GM20000 (cell line): Measurements from ENCODE around the gene STMP1.

Experiments used
- DNase-seq: peaks from one replicate; pipeline ENCODE4 v3.0.0; 2012; ENCODE audit warnings: low spot score
- TF ChIP-seq, protein P1 (sequence below): IDR thresholded peaks from 2 replicates; pipeline ENCODE4 v1.5.1; 2012; ENCODE audit warnings: mild to moderate bottlenecking, control low read depth; ENCODE audit errors: extremely low read depth, missing control alignments

STMP1 gene

GRCh38 chr7:135706038-135706742 is 43.9 kb downstream of the STMP1 start:
- DNase-seq, result no peak
- TF ChIP-seq, protein P1, sequence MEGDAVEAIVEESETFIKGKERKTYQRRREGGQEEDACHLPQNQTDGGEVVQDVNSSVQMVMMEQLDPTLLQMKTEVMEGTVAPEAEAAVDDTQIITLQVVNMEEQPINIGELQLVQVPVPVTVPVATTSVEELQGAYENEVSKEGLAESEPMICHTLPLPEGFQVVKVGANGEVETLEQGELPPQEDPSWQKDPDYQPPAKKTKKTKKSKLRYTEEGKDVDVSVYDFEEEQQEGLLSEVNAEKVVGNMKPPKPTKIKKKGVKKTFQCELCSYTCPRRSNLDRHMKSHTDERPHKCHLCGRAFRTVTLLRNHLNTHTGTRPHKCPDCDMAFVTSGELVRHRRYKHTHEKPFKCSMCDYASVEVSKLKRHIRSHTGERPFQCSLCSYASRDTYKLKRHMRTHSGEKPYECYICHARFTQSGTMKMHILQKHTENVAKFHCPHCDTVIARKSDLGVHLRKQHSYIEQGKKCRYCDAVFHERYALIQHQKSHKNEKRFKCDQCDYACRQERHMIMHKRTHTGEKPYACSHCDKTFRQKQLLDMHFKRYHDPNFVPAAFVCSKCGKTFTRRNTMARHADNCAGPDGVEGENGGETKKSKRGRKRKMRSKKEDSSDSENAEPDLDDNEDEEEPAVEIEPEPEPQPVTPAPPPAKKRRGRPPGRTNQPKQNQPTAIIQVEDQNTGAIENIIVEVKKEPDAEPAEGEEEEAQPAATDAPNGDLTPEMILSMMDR, result no peak

DNA sequence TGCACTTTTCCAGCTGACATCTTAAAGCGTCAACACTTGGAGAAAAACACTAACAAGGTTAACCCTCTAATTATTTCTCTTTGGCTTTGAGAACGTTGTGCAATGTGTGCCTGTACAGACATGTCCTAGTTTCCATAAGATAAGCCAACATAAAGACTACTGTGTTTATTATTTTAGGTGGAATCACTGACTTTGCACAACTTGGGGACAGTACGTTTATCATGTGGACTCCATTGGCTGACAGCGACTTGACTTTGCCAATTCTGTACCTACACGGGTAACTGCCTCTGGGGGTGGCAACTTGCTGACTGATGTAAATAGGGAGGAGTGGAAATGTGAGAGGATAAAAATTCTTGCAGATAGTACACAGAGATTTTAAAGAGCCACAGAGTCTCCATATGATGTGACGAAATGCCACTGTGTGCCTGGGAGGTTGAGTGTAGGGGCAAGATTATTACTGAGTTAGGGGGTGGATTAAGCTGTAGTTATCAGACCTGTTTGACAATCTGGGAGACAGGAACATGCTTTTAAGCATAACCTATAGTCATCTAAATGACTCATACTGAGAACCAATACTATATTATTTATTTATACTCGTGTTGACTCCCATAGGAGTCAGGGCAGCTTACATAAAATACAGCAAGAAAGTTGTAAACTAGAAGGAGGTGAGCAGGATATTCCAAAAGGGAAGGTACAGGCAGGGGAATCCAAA is 44.7 kb downstream of the STMP1 start:
- TF ChIP-seq, protein P1, result no peak
- no peak for DNase-seq

DNA sequence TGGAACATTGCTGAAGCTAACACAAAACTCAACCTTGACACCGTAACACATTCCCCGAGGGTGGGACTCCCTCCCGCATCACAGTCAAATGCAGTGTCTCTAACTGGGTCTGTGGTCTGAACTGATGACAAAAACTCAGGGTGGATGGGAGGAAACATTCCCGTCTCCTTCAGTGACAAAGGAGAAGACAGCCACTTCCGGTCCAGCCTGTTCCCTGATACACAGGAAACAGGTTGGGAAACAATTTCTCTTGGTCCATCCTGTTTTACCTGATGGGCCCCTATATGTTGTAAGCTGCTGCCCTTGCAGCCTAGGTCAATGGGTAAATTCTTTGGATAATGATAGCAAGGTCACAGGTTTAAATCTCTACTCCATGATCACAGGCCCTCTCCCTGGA is 45.3 kb downstream of the STMP1 start:
- no peak for DNase-seq
- TF ChIP-seq, protein P1, result no peak

DNA sequence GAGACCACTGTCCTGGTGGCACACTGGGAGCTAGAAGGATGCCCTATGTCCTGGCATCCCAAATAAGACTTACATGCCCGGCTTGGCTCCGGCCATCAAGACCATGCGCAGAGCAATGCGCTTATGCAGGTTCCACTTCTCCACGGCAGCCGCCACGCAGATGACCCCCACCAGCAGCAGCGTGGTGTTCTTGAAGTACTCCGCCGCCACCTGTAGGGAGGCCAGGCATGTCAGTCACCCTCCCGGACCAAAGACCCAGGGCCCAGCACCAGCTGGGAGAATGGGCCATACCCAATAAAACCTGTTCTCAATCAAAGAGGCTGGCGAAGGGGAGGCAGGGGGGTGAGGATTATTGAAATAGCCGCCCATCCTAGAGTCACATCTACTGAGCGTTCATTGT is 45.7 kb downstream of the STMP1 start:
- DNase-seq, result no peak
- TF ChIP-seq, protein P1, result no peak

GRCh38 chr7:135709508-135709907 is 47.2 kb downstream of the STMP1 start:
- TF ChIP-seq, protein P1, result no peak
- DNase-seq, result no peak

DNA sequence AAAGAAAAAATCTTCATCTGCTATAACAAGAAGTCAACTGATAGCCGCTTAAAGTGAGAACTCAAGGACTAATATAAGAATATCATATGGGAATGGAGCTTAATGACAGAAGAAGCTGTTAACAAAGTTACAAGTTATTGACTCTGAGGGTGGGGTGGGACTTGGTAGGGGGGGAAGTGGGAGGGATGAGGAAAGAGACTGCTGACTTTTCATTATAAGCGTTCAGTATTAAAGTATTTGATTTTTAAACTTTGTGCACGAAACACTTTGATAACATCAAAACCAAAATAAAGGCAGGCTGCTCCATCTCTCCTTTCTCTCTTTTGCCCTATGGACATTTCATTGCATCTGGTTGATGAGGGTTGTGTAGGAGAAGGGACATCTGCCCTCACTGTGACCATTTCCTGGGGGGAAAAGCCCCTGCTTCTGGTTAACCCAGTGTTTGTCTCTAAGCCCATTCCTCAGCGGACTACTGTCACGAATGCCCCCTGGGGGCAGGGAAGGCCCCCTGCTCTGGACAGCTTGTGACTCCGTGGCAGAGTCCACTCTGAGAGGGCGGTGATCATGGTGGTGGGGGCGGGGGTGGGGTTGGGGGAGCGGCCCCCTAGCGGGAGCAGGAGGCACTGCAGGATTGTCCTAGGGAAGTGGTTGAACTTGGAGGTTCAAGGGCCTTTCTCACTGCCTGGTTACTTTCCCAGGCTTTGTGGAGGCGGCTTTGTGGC is 48.3 kb downstream of the STMP1 start:
- TF ChIP-seq, protein P1, result peak; percentile 34
- peak; percentile 66 for DNase-seq

- TF ChIP-seq, protein P1, result no peak
- no peak for DNase-seq
These were observed 48.8 kb downstream of the STMP1 start for GRCh38 chr7:135711139-135711469.
